ENCODE measurements around the gene PHB1. TPM values are rescaled to one million over a fixed set of nuclear protein-coding genes. Genes with fewer than 3 reads are reported as not detected.

PHB1 gene
- total RNA-seq, 4 donors from 2014 or later = 63.8 to 92.5 (median 86.4) TPM

- Histone ChIP-seq H3K4me1 (peaks cover 11% of the 10 kb centered on the region), H3K4me3 (no peak overlapping the region), H3K9me3 (no peaks in the 10 kb centered on the region), H3K27ac (peak overlapping the region; percentile 73), H3K36me3 (peaks cover 41% of the 10 kb centered on the region), H3K27me3 (no peaks in the 10 kb centered on the region)
- WGBS = 70% methylated on average over 6 of the region's 6 CpGs
- no peak for TF ChIP-seq POLR2AphosphoS5 (IDR thresholded peaks at IDR 0.05)
- TF ChIP-seq CTCF (IDR thresholded peaks at IDR 0.05) = no peak
- TF ChIP-seq POLR2A (IDR thresholded peaks at IDR 0.05) = no peak
- TF ChIP-seq EP300 (IDR thresholded peaks at IDR 0.05) = no peak
- DNase-seq (ENCODE audit: low spot score in 2 of 2) = peak; percentile 55 to 77
These were observed 12.6 kb downstream of the PHB1 start for GRCh38 chr17:49401971-49402611.

GRCh38 chr17:49399995-49400394 lies 14.7 kb downstream of the PHB1 start:
- peak overlapping the region; percentile 1 for H3K27ac ChIP-seq
- no peaks in the 10 kb centered on the region for H3K27me3 ChIP-seq
- peak in 1 of 2 donors; percentile 15 for DNase-seq (ENCODE audit: low spot score in 2 of 2)
- no peak overlapping the region for H3K4me3 ChIP-seq
- H3K36me3 ChIP-seq = peaks cover 20% of the 10 kb centered on the region
- 69% methylated on average over 3 of the region's 3 CpGs for WGBS
- peaks cover 11% of the 10 kb centered on the region for H3K4me1 ChIP-seq
- no peaks in the 10 kb centered on the region for H3K9me3 ChIP-seq
- TF ChIP-seq POLR2AphosphoS5 (IDR thresholded peaks at IDR 0.05) (no peak), POLR2A (IDR thresholded peaks at IDR 0.05) (no peak), EP300 (IDR thresholded peaks at IDR 0.05) (no peak), CTCF (IDR thresholded peaks at IDR 0.05) (no peak)

GRCh38 chr17:49397586-49397985 lies 17.1 kb downstream of the PHB1 start:
- Histone ChIP-seq H3K36me3 (peaks cover 1% of the 10 kb centered on the region), H3K4me1 (peaks cover 23% of the 10 kb centered on the region), H3K9me3 (no peaks in the 10 kb centered on the region), H3K27me3 (no peaks in the 10 kb centered on the region), H3K4me3 (no peak overlapping the region), H3K27ac (peak overlapping the region; percentile 4)
- 60% methylated on average over 4 of the region's 4 CpGs for WGBS
- no peak for TF ChIP-seq POLR2A (IDR thresholded peaks at IDR 0.05)
- no peak for TF ChIP-seq CTCF (IDR thresholded peaks at IDR 0.05)
- TF ChIP-seq POLR2AphosphoS5 (IDR thresholded peaks at IDR 0.05) = no peak
- no peak for TF ChIP-seq EP300 (IDR thresholded peaks at IDR 0.05)
- DNase-seq (ENCODE audit: low spot score in 2 of 2) = no peak

- Histone ChIP-seq H3K36me3 (no peaks in the 10 kb centered on the region), H3K4me3 (no peak overlapping the region), H3K9me3 (no peaks in the 10 kb centered on the region), H3K27me3 (no peaks in the 10 kb centered on the region), H3K27ac (no peak overlapping the region), H3K4me1 (peaks cover 47% of the 10 kb centered on the region)
- DNase-seq (ENCODE audit: low spot score in 2 of 2) = no peak
- TF ChIP-seq POLR2AphosphoS5 (IDR thresholded peaks at IDR 0.05) = no peak
- no peak for TF ChIP-seq POLR2A (IDR thresholded peaks at IDR 0.05)
- no peak for TF ChIP-seq CTCF (IDR thresholded peaks at IDR 0.05)
- TF ChIP-seq EP300 (IDR thresholded peaks at IDR 0.05) = no peak
- 67% methylated on average over 8 of the region's 8 CpGs for WGBS
These were observed 21.0 kb downstream of the PHB1 start for GRCh38 chr17:49393491-49394255.
